ENCODE data around the gene FBXO45.

- TF ChIP-seq CTCF (IDR thresholded peaks at IDR 0.05), result no peak
- TF ChIP-seq POLR2A (IDR thresholded peaks at IDR 0.05), result no peak
These were observed 16.2 kb upstream of the FBXO45 start for GRCh38 chr3:196552253-196552652.

Measured in heart left ventricle (tissue), 13 donors.